HFF-Myc (cell line): Measurements from ENCODE around the gene BANK1.
A peak's percentile ranks its signal among the peaks of the same experiment; 100 is the strongest.

Experiments used
- DNase-seq: peaks from one replicate; pipeline ENCODE4 v3.0.0-alpha.2; 2011; ENCODE audit warnings: low read depth; ENCODE audit errors: extremely low read depth
- H3K4me3 ChIP-seq: replicated peaks from 2 replicates; pipeline ENCODE4 v1.5.1; 2011; ENCODE audit warnings: low read depth, mild to moderate bottlenecking, control low read depth, low read length
- CTCF ChIP-seq: IDR thresholded peaks from 2 replicates; pipeline ENCODE4 v1.5.1; 2012; ENCODE audit warnings: mild to moderate bottlenecking, low read depth, low read length, control low read depth; ENCODE audit errors: missing control alignments

Gene BANK1

GRCh38 chr4:101787701-101788316 is 2.7 kb upstream of the BANK1 start:
- DNase-seq: no peak
- TF ChIP-seq CTCF: no peak
- no peak overlapping the region for H3K4me3 ChIP-seq

GRCh38 chr4:101791182-101791558 is 640 bp downstream of the BANK1 start:
- H3K4me3 ChIP-seq: peak overlapping the region; percentile 33
- DNase-seq: no peak
- TF ChIP-seq CTCF: no peak

GRCh38 chr4:101792056-101792590 is 1.6 kb downstream of the BANK1 start:
- no peak overlapping the region for H3K4me3 ChIP-seq
- DNase-seq: no peak
- no peak for TF ChIP-seq CTCF

- no peak for DNase-seq
- TF ChIP-seq CTCF: no peak
- H3K4me3 ChIP-seq: no peak overlapping the region
Observed at GRCh38 chr4:101793397-101793796, 2.9 kb downstream of the BANK1 start.

GRCh38 chr4:101794806-101795205 is 4.3 kb downstream of the BANK1 start:
- no peak overlapping the region for H3K4me3 ChIP-seq
- TF ChIP-seq CTCF: no peak
- DNase-seq: no peak

GRCh38 chr4:101795704-101796103 is 5.2 kb downstream of the BANK1 start:
- no peak overlapping the region for H3K4me3 ChIP-seq
- no peak for DNase-seq
- TF ChIP-seq CTCF: no peak

GRCh38 chr4:101801958-101802357 is 11.4 kb downstream of the BANK1 start:
- no peak overlapping the region for H3K4me3 ChIP-seq
- TF ChIP-seq CTCF: no peak
- DNase-seq: no peak
